HG02981 (cell line): ENCODE measurements around the gene TMED1.
"Not testable (repeated sequence)": the region's sequence is repeated elsewhere in the genome, so short reads cannot be mapped to it uniquely, and the experiment has no call there.

Experiments used
- ATAC-seq: cut with Tn5 transposase; IDR thresholded peaks from one replicate; pipeline ENCODE4 v1.9.1; 2021; ENCODE audit warnings: mild to moderate bottlenecking, moderate library complexity; ENCODE audit not compliant: unreplicated experiment

TMED1 gene

GRCh38 chr19:10835754-10836478, at the start of gene TMED1:
Gene TMED1 (minus strand): TSS chr19:10836212. CDS start chr19:10836191, 21 bp downstream.
- peak; percentile 77 for ATAC-seq

DNA sequence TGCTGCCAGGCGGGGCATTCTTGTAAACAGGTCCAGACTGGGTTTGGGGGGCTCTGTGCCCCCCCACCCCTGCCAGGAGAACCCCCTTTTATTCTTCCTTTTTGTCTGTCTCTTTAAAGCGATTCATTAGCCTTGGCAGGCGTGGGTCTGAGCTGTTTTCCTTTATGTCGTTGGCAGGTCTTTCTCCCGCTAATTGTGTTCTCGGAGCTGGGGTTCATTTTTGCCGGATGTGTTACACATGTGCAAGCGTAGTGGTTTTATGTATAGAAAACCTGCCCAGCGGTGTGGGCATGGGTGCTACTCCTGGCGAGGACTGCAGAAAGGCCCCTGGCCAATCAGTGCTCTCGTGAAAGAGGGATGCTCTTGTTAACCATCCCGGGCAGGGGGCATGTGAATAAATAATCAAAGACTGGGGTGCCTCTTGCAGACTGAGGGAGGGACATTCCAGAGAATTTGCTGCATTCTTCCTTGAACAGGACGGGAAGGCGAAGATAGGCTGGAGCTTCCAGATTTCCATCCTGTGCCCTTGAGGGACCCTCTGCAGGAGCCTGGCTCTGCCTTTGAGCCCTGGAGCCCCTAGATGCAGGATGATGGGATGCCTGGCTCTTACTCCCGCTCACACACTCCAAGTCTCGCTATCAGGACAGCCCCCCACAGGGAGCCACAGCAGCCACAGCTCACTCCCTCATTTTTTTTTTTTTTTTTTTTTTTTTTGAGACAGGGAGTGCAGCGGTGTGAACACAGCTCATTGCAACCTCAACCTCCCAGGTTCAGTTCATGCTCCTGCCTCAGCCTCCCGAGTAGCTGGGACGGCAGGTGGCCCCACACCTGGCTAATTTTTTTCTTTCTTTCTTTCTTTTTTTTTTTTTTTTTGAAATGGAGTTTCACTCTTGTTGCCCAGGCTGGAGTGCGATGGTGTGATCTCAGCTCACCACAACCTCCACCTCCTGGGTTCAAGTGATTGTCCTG, 49.5 kb upstream of the TMED1 start:
- ATAC-seq, result no peak

DNA sequence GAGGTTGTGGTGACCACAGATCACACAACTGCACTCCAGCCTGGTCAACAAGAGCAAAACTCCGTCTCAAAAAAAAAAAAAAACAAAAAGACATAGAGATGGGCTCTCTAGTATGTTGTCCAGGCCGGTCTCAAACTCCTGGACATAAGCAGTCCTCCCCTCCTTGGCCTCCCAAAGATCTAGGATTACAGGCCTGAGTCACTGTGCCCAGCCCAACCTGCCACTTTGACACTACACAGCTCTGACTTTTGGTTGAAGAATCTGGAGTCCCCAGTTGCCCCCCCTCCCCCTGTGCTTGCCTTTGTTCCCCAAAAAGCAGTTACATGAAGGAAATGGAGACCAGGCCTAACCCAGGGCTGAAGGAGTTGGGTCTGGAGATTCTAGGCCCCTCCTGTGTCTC, 48.3 kb upstream of the TMED1 start:
- ATAC-seq, result no peak

DNA sequence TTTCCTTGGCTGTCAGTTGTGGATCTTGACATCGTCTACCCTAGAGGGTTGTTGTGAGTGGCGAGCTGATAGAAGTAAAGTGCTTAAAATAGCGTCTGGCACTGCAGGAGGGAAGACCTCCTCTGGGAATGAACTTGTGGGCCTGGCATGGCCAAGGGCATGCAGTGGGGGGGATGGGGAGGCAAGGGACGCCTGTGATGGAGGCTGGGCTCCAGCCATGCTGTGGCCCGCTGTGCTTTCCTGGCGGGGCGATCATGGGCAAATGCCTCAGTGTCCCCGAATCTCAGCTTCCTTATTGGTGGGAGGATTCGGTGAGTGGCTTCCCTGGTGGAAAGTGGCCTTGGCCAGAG, 46.1 kb upstream of the TMED1 start:
- ATAC-seq, result no peak

DNA sequence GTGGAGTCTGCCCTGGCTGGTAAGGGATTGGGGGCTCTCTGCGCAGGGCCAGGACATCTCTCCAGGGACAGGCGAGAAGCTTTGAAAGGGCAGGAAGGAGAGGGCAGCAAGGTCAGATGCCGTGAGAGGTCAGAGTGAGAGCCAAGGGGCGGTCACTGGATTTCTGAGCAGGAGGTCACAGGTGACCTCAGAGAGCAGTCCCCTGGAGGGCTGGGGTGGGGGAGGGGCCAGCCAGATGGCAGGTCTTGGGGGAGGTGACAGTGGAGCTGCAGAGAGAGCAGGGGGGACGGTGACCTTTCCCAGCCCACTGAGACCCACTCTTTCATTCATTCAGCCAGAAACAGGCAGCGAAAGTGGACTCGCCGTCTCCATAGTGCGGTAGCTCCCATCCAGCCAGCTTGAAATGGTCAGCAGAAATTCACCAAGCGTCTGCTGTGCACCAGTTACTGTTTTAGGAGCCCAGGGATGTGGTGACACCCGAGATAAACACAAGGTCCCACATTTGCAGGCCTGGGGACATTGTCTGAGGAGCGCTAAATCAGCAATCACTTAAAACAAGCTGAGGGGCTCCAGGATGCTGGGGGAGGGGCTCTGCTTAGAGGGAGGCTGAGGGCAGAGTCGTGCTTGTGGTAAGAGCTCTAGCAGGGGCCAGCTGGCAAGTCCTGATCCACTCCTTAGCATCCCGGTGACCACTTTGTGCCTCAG, 45.5 kb upstream of the TMED1 start:
- no peak for ATAC-seq

DNA sequence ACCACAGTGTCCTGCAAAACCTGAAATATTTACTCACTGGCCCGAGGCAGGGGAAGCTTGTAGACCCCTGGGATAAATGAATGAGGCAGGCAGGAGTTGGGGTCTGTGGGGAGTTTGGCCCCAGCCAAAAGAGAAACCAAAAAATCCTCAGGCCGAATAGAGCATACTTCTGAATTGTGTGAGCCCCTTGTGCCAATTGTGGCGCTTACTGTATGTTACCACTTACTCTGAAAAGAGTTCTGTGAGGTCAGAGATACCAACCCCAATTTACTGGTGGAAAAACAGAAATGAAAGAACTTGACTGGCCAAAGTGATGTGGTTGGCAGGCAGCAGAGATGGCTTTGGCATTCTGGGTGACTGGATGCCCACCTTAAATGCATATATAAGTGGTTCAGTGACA, 42.2 kb upstream of the TMED1 start:
- ATAC-seq, result no peak

DNA sequence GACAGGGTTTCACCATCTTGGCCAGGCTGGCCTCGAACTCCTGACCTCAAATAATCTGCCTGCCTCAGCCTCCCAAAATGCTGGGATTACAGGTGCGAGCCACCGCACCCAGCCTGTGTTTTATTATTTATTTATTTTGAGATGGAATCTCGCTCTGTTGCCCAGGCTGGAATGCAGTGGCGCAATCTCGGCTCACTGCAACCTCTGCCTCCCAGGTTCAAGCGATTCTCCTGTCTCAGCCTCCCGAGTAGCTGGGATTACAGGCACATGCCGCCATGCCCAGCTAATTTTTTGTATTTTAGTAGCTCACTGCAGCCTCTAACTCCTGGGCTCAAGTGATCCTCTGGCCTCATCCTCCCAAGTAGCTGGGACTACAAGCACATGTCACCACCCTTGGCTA, 41.6 kb upstream of the TMED1 start:
- ATAC-seq, result not testable (repeated sequence)

DNA sequence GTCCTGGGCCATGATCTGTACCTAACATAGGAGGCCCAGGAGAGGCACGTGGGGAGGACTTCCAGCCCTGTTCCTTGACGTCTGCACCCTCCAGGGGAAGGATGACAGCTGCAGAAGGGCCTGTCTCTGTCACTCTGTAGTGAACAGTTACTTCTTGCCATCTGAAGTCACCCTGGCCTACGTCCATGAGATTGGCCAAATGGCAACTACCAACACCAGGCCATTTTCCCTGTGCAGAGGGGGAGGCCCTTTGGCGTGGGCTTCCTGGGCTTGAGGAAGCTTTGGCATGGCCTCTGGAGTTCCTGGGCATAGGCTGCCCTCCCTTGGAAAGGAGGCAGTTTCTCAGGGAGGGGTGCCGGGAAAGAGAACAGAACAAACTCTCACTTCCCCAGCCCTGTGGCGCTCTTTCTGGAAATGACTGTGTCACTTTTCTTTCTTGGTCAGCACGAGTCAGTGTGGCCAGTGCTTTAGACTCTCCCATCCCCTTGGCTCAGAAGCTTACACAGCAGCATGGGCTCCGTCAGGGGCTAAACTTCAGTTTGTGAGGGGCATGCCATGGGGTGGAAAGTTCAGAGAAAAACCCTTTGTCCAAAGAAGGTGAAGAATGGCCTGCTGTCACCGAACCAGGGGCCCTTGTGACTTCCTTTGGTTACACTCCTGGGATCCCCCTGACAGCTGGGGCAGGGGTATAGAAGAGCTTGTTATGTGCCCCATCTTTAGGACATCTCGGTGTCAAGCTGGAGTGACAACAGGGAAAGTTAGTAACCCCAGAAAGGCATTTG, 40.6 kb upstream of the TMED1 start:
- peak; percentile 56 for ATAC-seq

GRCh38 chr19:10874024-10874423, 38.0 kb upstream of the TMED1 start:
- ATAC-seq, result no peak

DNA sequence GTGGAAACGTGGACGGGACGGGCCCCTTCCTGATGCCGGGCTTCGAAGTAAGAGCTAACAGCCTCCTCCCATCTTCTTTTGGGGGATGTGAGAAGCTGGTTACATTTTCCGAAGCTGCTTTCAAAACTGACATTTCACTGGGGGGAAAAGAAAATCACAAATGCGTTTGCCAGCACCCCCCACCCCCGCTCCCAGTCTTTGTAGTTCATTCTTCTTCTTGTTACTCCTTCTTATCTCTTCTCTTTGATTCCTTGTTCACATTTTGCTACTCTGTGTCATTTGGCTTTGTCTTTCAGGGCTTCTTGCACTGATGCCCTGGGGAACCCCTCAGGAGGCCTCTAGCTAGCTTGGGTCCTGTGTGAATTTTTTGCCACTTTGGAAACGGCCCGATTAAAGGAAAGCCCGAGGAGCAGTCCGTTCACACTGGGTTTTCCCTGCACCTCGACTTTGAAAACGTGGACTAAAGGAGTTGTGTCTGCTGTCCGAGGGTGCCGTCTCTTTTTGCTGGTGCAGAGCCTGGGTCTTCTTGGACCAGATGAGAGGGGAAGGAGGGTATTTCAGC, 36.6 kb upstream of the TMED1 start:
- ATAC-seq, result no peak

DNA sequence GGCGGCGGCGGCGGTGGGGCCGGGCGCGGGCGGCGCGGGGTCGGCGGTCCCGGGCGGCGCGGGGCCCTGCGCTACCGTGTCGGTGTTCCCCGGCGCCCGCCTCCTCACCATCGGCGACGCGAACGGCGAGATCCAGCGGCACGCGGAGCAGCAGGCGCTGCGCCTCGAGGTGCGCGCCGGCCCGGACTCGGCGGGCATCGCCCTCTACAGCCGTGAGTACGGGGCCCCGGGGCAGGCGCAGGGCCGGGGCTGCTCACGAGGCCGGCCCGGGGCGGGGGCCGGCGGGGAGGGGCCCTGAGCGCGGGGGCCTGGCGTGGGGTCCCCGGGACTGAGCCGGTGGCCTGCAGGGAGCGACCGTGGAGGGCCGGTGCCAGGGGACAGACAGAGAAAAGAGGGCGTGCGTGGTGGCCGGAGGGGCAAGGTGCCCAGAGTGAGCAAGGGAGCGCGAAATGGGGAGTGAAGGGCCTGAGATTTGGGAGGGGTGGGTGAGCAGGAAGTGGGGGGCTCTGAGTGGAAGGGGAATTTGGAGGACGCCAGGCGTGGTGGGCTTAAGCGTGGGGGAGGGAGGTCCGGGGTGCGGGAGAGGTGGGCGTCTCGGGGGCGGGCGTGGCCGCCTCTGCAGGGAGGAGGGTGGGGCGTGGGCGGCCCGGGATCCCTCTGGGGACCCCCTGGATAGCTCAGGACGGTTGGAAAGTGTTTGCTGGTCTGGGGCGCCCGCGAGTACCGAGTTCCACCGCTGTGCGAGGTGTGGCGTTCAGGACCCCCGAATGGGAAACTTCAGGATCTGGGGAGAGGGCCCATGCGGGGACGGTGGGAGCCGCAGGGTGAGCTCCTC, 35.9 kb upstream of the TMED1 start:
- ATAC-seq, result peak; percentile 7

- peak; percentile 69 for ATAC-seq
Observed at GRCh38 chr19:10870955-10871603, 35.1 kb upstream of the TMED1 start, which contains the start of gene CARM1. Gene CARM1 (plus strand): TSS chr19:10871553. CDS start chr19:10871703, 150 bp downstream.

GRCh38 chr19:10870501-10870954, 34.5 kb upstream of the TMED1 start:
- ATAC-seq, result no peak

GRCh38 chr19:10869872-10870311, 33.9 kb upstream of the TMED1 start:
- ATAC-seq, result not testable (repeated sequence)

DNA sequence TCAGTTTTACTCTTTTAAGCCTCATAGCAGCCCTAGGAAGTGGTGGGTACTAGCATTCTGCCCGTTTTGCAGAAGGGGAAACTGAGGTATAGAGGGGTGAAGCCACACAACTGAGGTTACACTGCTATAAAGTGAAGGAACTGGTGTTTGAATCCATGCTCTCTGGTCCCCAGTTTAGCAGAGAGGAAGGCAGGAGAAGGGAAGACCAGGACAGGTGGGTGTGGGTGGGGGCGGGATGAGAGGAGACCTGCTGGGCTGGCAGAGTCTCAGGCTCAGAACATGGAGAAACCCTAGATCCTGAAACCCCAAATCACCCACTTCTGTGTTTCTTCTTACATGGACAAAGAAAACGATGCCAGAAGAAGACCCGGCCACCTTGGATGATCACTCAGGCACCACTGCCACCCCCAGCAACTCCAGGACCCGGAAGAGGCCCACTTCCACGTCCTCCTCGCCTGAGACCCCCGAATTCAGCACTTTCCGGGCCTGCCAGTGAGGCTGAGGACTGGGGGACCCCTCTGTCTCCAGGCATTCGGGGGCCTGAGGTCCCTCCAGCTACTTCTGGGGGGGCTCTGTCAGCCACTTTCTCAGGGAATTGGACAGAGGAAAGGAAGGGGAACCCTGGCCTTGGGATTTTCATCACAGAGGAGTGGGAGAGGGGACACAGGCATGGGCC, 33.0 kb upstream of the TMED1 start:
- ATAC-seq, result no peak

DNA sequence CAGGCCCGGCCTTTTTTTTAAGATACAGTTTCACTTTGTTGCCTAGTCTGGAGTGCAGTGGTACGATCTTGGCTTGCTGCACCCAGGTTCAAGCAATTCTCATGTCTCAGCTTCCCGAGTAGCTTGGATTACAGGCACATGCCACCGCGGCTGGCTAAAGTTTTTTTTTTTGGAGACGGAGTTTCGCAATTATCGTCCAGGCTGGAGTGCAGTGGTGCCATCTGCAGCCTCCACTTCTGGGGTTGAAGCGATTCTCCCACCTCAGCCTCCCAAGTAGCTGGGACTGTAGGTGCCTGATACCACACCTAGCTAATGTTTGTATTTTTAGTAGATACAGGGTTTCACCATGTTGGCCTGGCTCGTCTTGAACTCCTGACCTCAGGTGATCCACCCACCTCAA, 30.5 kb upstream of the TMED1 start:
- ATAC-seq, result no peak

DNA sequence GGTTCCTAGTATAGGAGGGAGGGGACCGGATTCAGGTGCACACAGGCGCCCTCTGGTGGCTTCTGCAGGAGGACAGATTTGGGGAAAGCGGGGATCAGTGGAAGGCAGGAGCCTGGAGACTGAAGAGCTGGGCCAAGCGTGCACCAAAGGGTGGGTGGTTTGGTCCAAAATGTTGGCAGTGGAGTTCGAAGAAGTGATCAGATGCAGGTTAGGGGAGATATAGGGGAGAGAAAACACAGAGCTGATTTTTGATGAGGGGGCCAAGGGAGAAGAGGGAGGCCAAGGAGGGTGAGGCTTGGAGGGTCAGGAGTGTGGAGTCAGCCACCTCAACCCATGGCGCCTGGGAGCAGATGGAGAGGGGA, 28.5 kb upstream of the TMED1 start:
- no peak for ATAC-seq

DNA sequence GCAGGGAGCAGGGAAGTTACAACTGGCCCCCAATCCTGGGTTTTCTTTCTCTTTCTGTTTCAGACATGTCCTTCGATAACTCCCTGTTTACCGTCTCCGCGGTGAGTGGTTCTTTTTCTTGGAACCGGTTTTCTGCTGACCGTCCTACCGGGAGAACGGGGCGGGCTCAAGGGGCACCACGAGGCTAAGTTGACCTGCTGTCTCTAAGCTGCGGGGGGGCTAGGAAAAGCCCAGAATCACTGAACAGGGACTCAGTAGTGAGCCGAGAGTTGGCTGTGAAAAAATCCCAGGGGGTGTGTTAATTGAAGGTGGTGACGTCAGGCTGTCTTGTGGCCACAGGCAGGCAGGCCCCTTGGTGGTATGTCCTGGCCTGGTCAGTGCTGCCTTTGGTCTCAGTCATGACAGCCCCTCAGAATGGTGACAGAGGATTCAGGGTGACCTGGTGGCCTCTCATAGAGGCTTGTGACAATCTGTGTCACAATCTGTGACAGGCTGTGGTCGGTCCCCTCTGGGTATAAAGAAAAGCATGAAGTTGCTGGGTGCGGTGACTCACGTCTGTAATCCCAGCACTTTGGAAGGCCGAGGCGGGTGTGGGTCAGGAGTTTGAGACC, 27.2 kb upstream of the TMED1 start:
- no peak for ATAC-seq
